BJ (cell line): ENCODE data around the gene APOA4. TPM values are rescaled to one million over a fixed set of nuclear protein-coding genes. Genes with fewer than 3 reads are reported as not detected.

Experiments used
- CTCF ChIA-PET: fragments of 350-600 bp; formaldehyde crosslinking; extraction: SDS; loops from one replicate; lab custom pipeline; 2021; ENCODE audit warnings: antibody characterized with exemption, inconsistent platforms; lab: Yijun Ruan, JAX
- POLR2A ChIA-PET: fragments of 300-600 bp; sonication (Branson Sonifier 250); formaldehyde crosslinking; extraction: SDS; loops from one replicate; lab custom pipeline; 2021; ENCODE audit warnings: antibody characterized with exemption; lab: Charles Lee
- DNase-seq: peaks from one replicate; pipeline ENCODE4 v3.0.0-alpha.2; 2011; ENCODE audit warnings: low read depth
- H3K27me3 ChIP-seq: 2 replicates; pipeline ENCODE4 v1.6.0; 2011; ENCODE audit warnings: low read length; ENCODE audit not compliant: control insufficient read depth, insufficient read depth
- H3K36me3 ChIP-seq: 2 replicates; pipeline ENCODE4 v1.5.1; 2011; ENCODE audit warnings: low read length; ENCODE audit not compliant: control insufficient read depth, insufficient read depth
- H3K4me3 ChIP-seq: 2 replicates; pipeline ENCODE4 v1.5.1; 2011; ENCODE audit warnings: low read depth, mild to moderate bottlenecking, control low read depth, low read length
- CTCF ChIP-seq: IDR thresholded peaks from 2 replicates; pipeline ENCODE4 v1.5.1; 2011; ENCODE audit warnings: low read depth, mild to moderate bottlenecking, control low read depth, inconsistent platforms, low read length, moderate library complexity; ENCODE audit not compliant: insufficient read depth
- polyA plus RNA-seq: library from polyadenylated mRNA; depleted of rRNA; stranded (reverse); fragments of >200 nt; gene quantifications from 2 replicates; pipeline ENCODE4 v1.2.3, GENCODE V29; 2011

The APOA4 gene
- polyA plus RNA-seq, 1 experiment: not detected

DNA sequence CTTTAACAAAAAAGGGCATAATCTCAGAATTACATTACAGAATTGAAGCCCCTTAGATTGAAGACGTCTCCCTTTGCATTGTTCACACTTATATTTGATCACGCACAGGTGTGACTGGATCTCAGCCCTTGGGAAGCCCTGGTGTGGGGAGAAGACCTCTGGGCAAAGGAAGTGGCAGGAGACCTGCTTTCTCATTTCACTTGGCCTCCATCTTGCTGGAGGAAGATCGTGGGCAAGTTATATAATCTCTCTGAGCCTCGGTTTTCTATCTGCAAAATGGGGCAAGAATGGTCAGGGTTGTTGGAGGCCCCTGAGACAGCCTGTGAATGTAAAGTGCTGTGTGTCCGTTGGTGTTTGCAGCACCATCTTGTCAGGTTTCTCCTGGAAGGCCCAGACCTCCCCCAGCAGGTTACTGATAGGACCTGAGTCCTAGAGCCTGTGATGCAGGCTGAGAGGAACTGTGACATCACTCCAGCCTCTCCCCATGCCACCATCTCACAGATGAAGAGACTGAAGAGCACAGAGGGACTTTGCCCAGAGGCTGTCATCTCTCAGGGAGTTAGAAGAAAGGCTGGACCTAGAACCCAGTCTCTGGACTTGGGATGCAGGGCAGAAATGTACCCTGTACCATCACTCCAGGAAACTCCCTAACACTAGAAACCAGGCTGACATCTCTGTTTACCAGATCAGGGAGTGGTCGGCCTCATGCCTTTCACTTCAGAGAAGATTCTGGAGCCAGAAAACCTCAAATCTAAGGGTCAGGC lies 15.4 kb upstream of the APOA4 start:
- DNase-seq: no peak
- no peaks in the 10 kb centered on the region for H3K27me3 ChIP-seq
- POLR2A ChIA-PET: no interaction called here
- H3K36me3 ChIP-seq: peaks cover under 1% of the 10 kb centered on the region
- no peak overlapping the region for H3K4me3 ChIP-seq
- TF ChIP-seq CTCF: no peak
- CTCF ChIA-PET: interaction anchor here (1.1 to 2.1 kb wide), 4 partner anchors 10 to 389 kb away, joined by 3 to 9 read pairs (median 6); no protein-coding TSS in a partner anchor

DNA sequence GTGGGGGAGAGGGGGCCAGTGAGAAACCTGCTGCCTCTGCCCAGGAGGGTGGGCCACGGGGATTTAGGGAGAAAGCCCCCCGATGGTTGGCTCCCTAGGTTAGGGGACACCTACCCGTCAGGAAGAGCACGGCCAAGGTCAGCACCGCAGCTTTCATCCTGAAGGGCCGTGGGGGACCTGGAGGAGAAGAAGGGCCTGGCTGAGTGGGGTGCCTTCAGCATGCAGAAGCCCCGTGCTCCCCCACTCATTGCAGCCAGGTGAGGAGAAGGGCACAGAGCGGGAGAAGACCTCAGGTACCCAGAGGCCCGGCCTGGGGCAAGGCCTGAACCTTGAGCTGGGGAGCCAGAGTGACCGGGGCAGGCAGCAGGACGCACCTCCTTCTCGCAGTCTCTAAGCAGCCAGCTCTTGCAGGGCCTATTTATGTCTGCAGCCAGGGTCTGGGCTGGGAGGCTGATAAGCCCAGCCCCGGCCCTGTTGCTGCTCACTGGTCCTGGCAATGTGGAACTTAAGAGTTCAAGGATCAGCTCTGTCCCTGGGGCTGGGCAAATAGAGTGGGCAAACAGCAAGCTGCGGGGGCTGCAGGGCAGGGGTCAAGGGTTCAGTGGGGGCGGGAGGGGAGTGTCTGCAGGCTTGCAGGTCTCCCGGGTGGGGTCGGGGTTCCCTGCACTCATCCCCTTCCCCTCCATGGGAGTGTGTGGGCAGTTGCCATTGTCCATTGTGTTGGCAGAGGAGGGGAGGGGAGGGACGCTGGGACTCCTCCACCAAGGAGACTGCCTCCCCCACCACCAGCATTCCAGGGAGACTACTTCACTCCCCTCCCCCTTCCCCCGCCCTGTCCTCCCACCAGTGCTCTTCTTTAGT lies 14.4 kb upstream of the APOA4 start, which contains the start of gene APOA1:
Gene APOA1, minus strand, starts transcription at position 392 of the 861 bp plus-strand sequence. Its CDS starts 235 bp downstream, at position 157.
- ChIA-PET POLR2A (no interaction called here), CTCF (interaction anchor here (0.9 to 3.3 kb wide), 7 partner anchors 8 to 49 kb away, joined by 3 to 34 read pairs (median 12); partner anchors contain the start of genes APOA5 and ZPR1)
- H3K27me3 ChIP-seq: no peaks in the 10 kb centered on the region
- H3K36me3 ChIP-seq: no peaks in the 10 kb centered on the region
- DNase-seq: no peak
- TF ChIP-seq CTCF: no peak
- H3K4me3 ChIP-seq: no peak within 1 kb of the TSS

DNA sequence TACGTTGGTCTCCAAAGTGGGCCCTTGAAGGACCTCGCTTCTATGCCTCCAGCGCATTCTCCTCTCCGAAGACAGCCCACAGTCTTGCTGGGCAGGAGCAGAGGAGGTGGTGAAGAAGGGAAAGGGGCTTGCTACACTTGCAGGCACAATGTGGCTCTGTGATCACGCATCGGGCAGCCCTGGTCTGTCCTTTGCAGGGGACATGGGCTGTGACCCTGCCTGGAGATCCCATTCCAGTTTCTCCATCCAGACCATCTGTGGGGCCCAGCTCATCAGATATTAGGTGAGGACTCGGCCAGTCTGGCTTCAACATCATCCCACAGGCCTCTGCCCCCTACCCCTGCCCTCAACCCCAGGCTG lies 13.5 kb upstream of the APOA4 start:
- Histone ChIP-seq H3K27me3 (no peaks in the 10 kb centered on the region), H3K4me3 (no peak overlapping the region), H3K36me3 (no peaks in the 10 kb centered on the region)
- POLR2A ChIA-PET: no interaction called here
- CTCF ChIA-PET: interaction anchor here (0.7 to 3.3 kb wide), 19 partner anchors 9 to 307 kb away, joined by 3 to 34 read pairs (median 5); partner anchors contain the start of genes APOA4, APOA5, PAFAH1B2 and ZPR1
- no peak for TF ChIP-seq CTCF
- DNase-seq: no peak

DNA sequence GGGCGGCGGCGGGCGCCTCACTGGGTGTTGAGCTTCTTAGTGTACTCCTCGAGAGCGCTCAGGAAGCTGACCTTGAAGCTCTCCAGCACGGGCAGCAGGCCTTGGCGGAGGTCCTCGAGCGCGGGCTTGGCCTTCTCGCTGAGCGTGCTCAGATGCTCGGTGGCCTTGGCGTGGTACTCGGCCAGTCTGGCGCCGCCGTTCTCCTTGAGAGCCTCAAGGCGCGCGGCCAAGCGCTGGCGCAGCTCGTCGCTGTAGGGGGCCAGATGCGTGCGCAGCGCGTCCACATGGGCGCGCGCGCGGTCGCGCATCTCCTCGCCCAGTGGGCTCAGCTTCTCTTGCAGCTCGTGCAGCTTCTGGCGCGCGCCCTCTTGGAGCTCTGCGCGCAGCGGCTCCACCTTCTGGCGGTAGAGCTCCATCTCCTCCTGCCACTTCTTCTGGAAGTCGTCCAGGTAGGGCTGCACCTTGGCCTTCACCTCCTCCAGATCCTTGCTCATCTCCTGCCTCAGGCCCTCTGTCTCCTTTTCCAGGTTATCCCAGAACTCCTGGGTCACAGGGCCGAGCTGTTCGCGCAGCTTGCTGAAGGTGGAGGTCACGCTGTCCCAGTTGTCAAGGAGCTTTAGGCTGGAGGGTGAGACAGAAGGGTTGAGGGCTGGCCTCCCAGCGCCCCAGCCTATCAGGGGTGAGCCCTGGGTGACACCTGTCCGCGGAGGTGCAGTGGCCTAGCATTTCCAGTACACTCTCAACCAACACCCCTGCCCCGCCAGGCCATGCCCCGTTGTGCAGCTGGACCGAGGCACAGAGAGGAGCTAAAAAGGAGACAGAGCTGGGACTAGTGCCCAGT lies 12.9 kb upstream of the APOA4 start:
- ChIA-PET POLR2A (no interaction called here), CTCF (interaction anchor here (0.6 to 3.3 kb wide), 25 partner anchors 10 to 391 kb away, joined by 3 to 34 read pairs (median 4); partner anchors contain the start of genes APOA4, APOA5, PAFAH1B2 and ZPR1)
- peak; percentile 75 for TF ChIP-seq CTCF
- Histone ChIP-seq H3K4me3 (peak overlapping the region; percentile 22; the same call in 1 of the 2 replicates), H3K27me3 (no peaks in the 10 kb centered on the region), H3K36me3 (no peaks in the 10 kb centered on the region)
- peak; percentile 75 for DNase-seq
